HK-2 (cell line): ENCODE data around the gene TIMP2.
"Not testable (repeated sequence)": the region's sequence is repeated elsewhere in the genome, so short reads cannot be mapped to it uniquely, and the experiment has no call there.

Experiments used
- DNase-seq: peaks from one replicate; pipeline ENCODE4 v3.0.0-alpha.2; 2018; ENCODE audit not compliant: unreplicated experiment

Gene TIMP2, protein sequence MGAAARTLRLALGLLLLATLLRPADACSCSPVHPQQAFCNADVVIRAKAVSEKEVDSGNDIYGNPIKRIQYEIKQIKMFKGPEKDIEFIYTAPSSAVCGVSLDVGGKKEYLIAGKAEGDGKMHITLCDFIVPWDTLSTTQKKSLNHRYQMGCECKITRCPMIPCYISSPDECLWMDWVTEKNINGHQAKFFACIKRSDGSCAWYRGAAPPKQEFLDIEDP

DNA sequence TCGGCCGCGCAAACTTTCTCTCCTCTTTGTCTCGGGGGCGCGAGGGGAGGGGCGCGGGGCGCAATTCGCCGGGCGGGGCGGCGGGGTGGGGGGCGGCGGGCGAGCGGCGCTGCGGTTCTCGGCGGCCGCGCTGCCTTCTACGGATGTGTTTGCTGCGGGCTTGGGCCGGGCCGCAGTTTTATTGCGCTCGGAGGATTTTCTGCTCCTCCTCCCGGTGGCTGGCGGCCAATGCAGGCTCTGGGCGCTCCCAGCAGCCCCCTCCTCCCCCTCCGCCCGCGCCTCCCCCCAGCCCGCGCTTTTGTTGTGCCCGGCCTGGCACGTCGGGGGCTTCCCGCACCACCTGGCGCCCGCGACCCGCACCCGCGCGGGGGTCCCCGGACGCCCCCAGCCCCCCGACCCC, at the start of gene TIMP2:
TSS of gene TIMP2 (minus strand) at position 154 of the 400 bp plus-strand sequence. CDS start 299 bp downstream, outside the sequence.
- peak; percentile 82 for DNase-seq

GRCh38 chr17:78973792-78974520, 48.8 kb upstream of the TIMP2 start:
- no peak for DNase-seq

GRCh38 chr17:78973196-78973595, 48.0 kb upstream of the TIMP2 start:
- DNase-seq = no peak

GRCh38 chr17:78972507-78973105, 47.4 kb upstream of the TIMP2 start:
- DNase-seq = no peak

GRCh38 chr17:78971756-78972506, 46.7 kb upstream of the TIMP2 start:
- no peak for DNase-seq

GRCh38 chr17:78970834-78971755, 45.9 kb upstream of the TIMP2 start:
- DNase-seq = peak; percentile 73

- DNase-seq = no peak
These were observed 44.7 kb upstream of the TIMP2 start for GRCh38 chr17:78969865-78970264.

- peak; percentile 57 for DNase-seq
These were observed 42.7 kb upstream of the TIMP2 start for GRCh38 chr17:78967782-78968362.

DNA sequence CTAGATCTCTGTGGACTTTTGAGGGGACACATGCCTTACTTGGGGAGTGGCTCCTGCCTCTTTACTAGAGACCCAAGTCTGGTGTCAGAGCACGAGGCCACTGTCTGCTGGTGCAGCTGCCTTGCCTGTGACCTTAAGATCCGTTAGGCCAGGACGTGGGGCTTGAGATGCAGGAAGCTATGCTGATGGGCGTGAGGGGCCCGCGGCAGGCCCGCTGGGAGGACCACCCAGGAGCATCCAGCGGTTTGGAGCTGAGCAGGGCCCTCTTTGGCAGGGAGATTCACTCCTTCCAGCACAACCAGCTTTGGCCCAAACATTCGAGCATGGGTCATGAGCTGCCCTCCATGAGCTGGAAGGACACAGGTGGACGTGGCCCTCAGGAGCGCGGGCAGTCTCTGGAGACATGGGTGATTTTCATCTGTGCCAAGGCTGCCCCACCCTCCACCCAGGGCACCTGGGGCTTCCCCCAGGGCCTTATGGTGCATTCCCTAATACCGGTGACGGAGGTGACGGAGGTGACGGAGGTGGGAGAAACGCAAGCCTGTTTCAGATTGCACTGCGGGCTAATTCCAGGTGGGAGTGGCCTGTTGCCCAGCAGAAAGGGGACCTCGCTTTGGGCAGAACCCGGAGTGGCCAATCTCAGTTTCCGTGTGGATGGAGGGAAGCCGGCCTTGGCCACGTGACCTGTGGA, 41.9 kb upstream of the TIMP2 start:
- no peak for DNase-seq

- DNase-seq = no peak
These were observed 41.1 kb upstream of the TIMP2 start for GRCh38 chr17:78966123-78966813.

DNA sequence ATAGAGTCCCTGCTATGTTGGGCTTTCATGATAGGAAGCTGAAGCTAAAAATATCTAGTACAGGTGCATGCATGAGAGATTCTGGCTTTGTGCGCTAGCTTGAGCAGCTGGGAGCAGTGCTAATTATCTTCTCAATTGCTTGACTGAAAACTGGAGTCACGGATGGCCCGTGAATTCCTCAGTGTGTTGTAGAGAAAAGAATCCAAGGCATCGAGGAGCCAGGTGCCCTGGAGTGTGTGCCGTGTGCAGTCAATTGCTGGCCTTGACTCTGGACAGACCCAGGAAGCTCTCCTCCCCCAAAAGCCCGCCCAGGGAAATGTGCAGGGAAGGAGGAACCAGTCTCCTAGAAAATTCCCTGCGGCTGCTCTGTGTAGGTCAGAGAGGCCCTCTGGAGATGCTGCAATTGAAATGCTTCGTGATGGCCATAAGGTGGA, 40.3 kb upstream of the TIMP2 start:
- DNase-seq = no peak

- no peak for DNase-seq
These were observed 38.2 kb upstream of the TIMP2 start for GRCh38 chr17:78963378-78963777.

- DNase-seq = not testable (repeated sequence)
These were observed 37.8 kb upstream of the TIMP2 start for GRCh38 chr17:78962984-78963348.

DNA sequence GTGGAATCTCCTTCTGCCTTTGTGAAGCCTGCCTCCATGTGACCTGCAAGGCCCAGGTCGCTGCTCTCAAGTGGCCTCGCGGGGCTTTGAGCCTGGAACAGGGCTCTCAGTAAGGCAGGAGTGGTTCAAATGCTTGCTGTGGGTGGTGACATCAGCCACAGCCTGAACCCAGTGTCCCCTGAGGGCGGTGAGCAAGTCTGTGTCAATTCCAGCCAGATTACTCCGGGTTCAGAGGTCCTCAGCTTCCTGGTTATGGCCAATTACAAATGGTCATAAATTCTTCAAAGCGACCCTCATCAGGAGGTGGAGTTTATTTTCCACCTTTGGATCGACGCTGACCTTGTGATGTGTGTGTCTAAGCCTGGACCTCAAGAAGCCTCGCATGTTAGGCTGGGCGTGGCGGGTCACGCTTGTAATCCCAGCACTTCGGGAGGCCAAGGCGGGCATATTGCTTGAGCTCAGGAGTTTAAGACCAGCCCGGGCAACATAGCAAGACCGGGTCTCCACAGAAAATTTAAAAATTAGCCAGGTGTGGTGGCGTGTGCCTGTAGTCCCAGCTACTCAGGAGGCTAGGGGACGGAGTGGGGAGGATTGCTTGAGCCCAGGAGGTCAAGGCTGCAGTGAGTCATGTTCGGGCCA, 37.3 kb upstream of the TIMP2 start:
- no peak for DNase-seq

DNA sequence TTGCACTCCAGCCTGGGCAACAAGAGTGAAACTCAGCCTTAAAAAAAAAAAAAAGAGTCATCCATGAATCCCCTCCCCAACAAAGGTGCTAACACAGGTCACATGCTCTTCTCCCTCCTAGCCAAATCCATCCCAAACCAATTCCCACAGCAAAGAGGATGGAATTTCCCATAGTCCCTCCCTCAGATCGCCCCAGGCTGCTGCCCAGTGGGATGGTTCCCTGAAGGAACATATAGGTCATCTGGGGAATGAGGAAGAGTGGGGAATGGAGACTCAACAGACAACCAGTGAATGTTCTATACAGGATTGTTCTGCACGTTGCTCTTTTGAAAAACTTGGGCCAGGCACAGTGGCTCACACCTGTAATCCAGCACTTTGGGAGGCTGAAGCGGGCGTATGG, 36.4 kb upstream of the TIMP2 start:
- no peak for DNase-seq

DNA sequence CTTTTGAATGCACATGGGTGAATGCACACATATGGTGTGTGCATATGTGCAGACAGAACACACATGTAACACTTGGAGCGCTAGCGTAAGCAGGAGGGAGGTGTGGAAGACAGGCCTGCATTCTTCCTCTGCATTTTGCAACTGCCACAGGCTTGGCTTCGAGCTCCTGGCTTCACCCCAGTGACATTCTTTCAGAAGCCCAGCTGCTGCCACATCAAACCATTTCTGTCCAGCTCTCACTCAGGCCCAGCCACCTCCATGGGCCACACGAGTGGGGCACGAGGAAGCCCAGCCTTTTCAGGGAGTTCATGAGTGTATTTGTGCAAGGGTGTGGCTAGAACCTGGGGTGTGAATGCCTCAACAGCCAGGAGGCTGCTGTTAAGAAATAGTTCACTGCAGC, 35.7 kb upstream of the TIMP2 start:
- DNase-seq = no peak

- DNase-seq = no peak
These were observed 34.6 kb upstream of the TIMP2 start for GRCh38 chr17:78959803-78960202.

- no peak for DNase-seq
These were observed 33.5 kb upstream of the TIMP2 start for GRCh38 chr17:78958641-78959127.

GRCh38 chr17:78957128-78957527, 31.9 kb upstream of the TIMP2 start:
- no peak for DNase-seq
